Epithelial cell of esophagus (primary cell): Measurements from ENCODE around the gene XKR7.

Source experiments
- DNase-seq: peaks from one replicate; pipeline ENCODE4 v3.0.0; 2010; ENCODE audit warnings: low read depth
- H3K4me3 ChIP-seq: 2 replicates; pipeline ENCODE4 v1.5.1; 2011; ENCODE audit warnings: mild to moderate bottlenecking, low read length, control low read depth
- CTCF ChIP-seq: IDR thresholded peaks from 2 replicates; pipeline ENCODE4 v1.5.1; 2011; ENCODE audit warnings: low read depth, mild to moderate bottlenecking, low read length, control low read depth, inconsistent platforms; ENCODE audit not compliant: insufficient read depth; ENCODE audit errors: missing control alignments

Gene XKR7

GRCh38 chr20:32052778-32053362 is 84.9 kb downstream of the XKR7 start:
- no peak for TF ChIP-seq CTCF
- DNase-seq, result no peak
- no peak overlapping the region for H3K4me3 ChIP-seq
